Placental pericyte (primary cell): ENCODE measurements around the gene GGT1. TPM values are rescaled to one million over a fixed set of nuclear protein-coding genes. Genes with fewer than 3 reads are reported as not detected.

Source experiments
- total RNA-seq: library from RNA; depleted of rRNA; stranded (reverse); fragments of >200 nt; gene quantifications from 2 replicates; pipeline ENCODE4 v1.2.3, GENCODE V29; 2012

Gene GGT1
- 1.7 and 12.0 TPM in 2 replicates for total RNA-seq

GRCh38 chr22:24602847-24603769 lies at the start of gene GGT1:
GGT1 (plus strand) TSS chr22:24603193; CDS start chr22:24611082, 7,889 bp downstream.

GRCh38 chr22:24554313-24555164 lies 48.5 kb upstream of the GGT1 start, which contains the start of gene GUCD1:
GUCD1 (minus strand) TSS chr22:24555138; CDS start chr22:24554991, 147 bp downstream.

GRCh38 chr22:24555165-24556039 lies 47.6 kb upstream of the GGT1 start, which contains the start of gene SNRPD3:
SNRPD3 (plus strand) TSS chr22:24555999; CDS start chr22:24557675, 1,676 bp downstream.

GRCh38 chr22:24592851-24593558 lies 10.0 kb upstream of the GGT1 start, which contains the start of gene LRRC75B:
LRRC75B (minus strand) TSS chr22:24593073; CDS start chr22:24593039, 34 bp downstream.

Other genes starting within 250 kb of the GGT1 start
- 2.6 and 11.2 TPM in 2 replicates for gene ADORA2A, start 175.6 kb upstream of the GGT1 start, total RNA-seq
- 0.14 and 0.22 TPM in 2 replicates for gene UPB1, start 107.9 kb upstream of the GGT1 start, total RNA-seq
- 199 and 223 TPM in 2 replicates for gene GUCD1, start 48.1 kb upstream of the GGT1 start, total RNA-seq
- 91.6 and 117 TPM in 2 replicates for gene SNRPD3, start 47.2 kb upstream of the GGT1 start, total RNA-seq
- 3.3 and 13.8 TPM in 2 replicates for gene LRRC75B, start 10.1 kb upstream of the GGT1 start, total RNA-seq
- gene PIWIL3, start 171.5 kb downstream of the GGT1 start, total RNA-seq, result not detected in 2 replicates
- gene SGSM1, start 203.0 kb downstream of the GGT1 start, total RNA-seq, result not detected in 2 replicates